ENCODE results near the gene HHEX. TPM values are rescaled to one million over a fixed set of nuclear protein-coding genes. Genes with fewer than 3 reads are reported as not detected.
"Not testable (repeated sequence)": the region's sequence is repeated elsewhere in the genome, so short reads cannot be mapped to it uniquely, and the experiment has no call there.

The HHEX gene
- polyA plus RNA-seq, 5 donors = 23.9 to 42.3 (median 37.5) TPM

DNA sequence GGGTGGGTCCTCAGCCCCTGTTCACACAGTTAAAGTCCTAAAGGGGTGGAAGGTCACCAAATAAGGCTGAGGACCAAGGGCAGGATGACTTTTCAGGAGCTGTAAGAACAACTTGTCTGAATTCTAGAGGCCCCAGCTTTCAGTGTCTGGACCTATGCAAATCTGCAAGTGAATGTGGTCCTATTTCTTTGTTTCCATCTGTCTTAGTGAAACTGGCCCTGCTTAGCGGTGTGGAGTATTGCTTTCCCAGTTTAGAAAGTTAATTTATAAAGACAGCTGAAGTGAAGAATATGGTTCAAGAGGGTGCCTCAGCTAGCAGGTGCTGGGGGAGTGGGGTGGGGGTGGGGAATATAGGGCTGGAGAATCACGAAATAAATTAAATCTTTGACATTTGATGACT, 40.1 kb downstream of the HHEX start:
- no peak for DNase-seq

DNA sequence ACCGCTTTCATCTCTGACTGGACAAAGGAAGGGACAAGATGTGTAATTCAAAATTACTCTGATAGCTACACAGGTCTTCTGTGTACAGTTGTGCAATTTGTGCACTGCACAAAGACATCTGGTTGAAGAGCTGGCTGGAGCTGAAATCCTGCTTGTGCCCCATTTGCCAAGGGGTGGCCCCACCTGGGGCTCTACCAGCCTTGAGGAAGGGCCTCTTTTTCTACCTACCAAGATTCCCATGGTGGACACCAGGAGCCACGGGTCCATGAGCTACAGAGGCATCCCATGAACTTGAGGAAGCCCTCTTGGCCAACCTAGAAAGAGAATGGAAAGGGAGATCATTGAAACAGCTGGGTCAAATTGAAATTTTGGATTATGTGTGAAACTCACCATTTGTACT, 43.2 kb downstream of the HHEX start:
- no peak for DNase-seq

DNA sequence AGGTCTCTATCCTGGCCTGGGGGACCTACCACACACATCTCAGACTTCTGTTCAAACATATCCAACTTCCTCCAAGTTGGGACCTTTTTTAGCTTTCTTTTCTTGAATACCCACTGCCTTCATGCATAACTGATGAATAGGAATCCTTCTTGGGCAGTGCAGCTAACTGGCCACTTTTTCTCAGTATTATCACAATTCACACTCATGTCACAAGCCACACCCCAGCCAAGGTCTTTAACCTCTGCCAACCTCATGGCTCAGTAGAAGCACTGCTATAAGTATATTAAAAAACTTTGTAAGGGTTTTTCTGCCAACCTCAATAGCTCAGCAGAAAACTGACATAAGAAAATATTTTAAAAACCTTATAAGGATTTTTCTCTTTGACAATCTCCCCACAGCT, 44.5 kb downstream of the HHEX start:
- DNase-seq = no peak

DNA sequence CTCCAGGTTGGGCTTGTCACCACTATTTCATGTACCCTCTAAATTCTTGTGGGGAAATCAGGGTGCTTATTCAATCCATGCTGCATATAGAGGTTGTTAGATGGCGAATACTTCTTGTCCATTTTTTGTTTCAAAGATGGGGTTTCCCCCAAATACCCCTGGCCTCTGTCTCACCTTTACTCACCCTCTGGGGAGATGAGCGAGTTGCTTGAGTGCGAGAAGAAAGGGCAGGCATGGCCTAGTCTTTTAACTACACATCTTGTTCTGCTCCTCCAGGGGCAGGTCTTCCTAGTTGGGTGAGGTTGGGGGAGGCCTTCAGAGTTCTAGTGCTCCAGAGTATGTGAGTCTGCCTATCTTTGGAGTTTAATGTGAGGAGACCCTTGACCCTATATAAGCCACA, 46.2 kb downstream of the HHEX start:
- DNase-seq = no peak

DNA sequence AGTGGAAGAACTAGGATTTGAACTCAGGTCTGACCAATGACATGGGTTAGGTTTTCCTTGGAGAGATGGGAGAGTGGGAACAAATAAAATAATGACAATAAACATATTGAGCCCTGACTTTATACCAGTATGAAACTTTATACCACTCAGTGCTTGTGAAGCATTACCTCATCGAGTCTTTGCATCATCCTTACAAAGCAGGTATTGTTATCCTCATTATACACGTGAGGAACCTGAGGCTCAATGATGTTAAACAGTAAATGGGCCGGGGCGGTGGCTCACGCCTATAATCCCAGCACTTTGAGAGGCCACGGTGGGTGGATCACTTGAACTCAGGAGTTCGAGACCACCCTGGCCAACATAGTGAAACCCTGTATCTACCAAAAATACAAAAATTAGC, 47.7 kb downstream of the HHEX start:
- no peak for DNase-seq

DNA sequence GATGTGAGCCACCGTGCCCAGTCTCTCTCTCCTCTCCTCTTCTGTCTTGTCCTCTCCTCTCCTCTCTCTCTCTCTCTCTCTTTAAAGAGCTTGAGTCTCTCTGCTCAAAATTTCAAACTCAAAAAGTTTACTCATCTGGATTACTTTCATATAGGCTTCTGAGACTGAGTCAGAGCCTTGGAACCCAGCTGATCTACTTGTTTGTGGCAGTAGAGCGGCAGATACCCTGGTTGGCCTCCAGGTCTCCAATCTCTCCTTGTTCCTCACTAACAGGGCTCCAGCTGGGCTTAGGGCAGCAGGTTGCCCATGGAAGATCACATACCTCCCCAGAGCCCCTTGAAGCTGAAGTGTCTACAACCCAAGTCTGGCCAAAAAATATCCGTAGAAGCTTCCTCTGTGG, 51.0 kb downstream of the HHEX start:
- no peak for DNase-seq

DNA sequence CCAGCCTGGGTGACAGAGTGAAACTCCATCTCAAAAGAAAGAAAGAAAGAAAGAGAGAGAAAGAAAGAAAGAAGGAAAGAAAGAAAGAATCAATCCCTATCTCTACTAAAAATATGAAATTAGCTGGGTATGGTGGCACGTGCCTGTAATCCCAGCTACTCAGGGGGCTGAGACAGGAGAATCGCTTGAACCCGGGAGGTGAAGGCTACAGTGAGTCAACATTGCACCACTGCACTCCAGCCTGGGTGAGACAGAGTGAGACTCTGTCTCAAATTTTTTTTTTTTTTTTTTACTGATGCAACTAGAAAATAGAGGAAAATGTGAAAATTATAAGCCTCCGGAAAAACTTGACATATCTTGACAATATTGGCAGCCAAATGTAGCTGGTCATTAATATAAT, 52.0 kb downstream of the HHEX start:
- DNase-seq = not testable (repeated sequence)

DNA sequence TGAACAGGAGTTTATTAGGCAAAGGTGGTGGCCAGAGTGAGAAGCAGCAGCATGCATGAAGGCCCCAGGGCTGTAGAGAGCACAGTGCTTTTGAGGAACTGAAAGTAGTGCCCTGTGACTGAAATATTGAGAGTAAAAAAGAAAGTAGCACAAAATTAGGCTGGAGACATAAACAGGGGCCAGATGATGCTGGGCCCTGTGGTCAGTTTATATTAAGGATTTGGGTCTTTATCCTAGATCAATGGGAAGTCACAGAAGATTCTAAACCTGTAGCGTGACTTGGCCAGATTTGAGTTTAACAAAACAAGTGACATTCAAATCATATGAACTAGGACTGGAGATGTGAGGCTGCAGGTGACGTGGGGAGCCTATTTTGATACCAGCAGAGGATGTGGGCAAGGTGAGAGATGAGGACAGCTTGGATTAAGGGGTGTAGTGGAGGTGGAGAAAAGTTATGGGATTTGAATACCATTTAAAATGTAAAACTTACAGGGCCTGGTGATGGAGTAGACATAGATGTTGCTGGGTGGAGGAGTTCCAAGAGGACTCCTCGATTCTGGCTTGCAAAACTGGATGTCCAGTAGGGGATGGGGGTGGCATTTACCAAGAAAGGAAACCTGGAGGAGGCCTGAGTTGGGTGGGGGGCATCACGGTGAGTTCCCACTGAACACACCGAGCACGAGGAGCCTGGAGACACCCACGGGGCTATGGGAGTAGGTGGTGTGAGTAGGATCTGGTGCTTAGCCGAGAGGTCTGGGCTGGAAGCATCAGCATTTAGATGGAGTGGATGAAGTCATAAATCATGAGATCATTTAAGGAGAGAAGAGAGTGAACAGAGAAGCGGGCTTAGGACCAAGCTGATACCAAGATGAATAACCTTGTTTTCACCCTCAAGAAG, 52.8 kb downstream of the HHEX start:
- DNase-seq = no peak

Other genes with a start within 250 kb of the HHEX start
- 10 to 100 TPM; 16.0 to 25.8 (median 21.6) TPM for gene IDE, start 115.9 kb upstream of the HHEX start, polyA plus RNA-seq (ENCODE audit: insufficient read depth in 1 of 5, insufficient read length in 5 of 5, low replicate concordance in 1 of 5)
- 10 to 100 TPM; 19.0 to 61.5 (median 36.2) TPM for gene KIF11, start 96.8 kb upstream of the HHEX start, polyA plus RNA-seq (ENCODE audit: insufficient read depth in 1 of 5, insufficient read length in 5 of 5, low replicate concordance in 1 of 5)
- 10 to 100 TPM; 17.0 to 23.1 (median 22.3) TPM for gene EXOC6, start 158.6 kb downstream of the HHEX start, polyA plus RNA-seq (ENCODE audit: insufficient read depth in 1 of 5, insufficient read length in 5 of 5, low replicate concordance in 1 of 5)